Subcutaneous abdominal adipose tissue (tissue), 5 donors: ENCODE data around the gene UAP1.
"Not testable (repeated sequence)": the region's sequence is repeated elsewhere in the genome, so short reads cannot be mapped to it uniquely, and the experiment has no call there.

Experiments
- H3K27ac ChIP-seq: one replicate; pipeline ENCODE4 v1.7.0; 2013; ENCODE audit warnings: low read depth, mild to moderate bottlenecking, inconsistent platforms, low read length, moderate library complexity
- H3K27me3 ChIP-seq, 5 donors: one replicate each; pipeline ENCODE4 v1.7.0; 2013; ENCODE audit warnings: low read length in 5 of 5, inconsistent platforms in 1 of 5; ENCODE audit not compliant: control insufficient read depth in 5 of 5, insufficient read depth in 4 of 5
- H3K36me3 ChIP-seq, 5 donors: one replicate each; pipeline ENCODE4 v1.7.0; 2013; ENCODE audit warnings: low read length in 5 of 5; ENCODE audit not compliant: control insufficient read depth in 5 of 5, insufficient read depth in 5 of 5
- H3K4me1 ChIP-seq, 5 donors: one replicate each; pipeline ENCODE4 v1.7.0; 2013; ENCODE audit warnings: low read length in 5 of 5, mild to moderate bottlenecking in 3 of 5, moderate library complexity in 1 of 5; ENCODE audit not compliant: control insufficient read depth in 5 of 5, insufficient read depth in 5 of 5
- H3K4me3 ChIP-seq, 5 donors: one replicate each; pipeline ENCODE4 v1.7.0; 2013; ENCODE audit warnings: low read length in 5 of 5, low read depth in 1 of 5
- H3K9ac ChIP-seq, 5 donors: one replicate each; pipeline ENCODE4 v1.7.0; 2013; ENCODE audit warnings: low read length in 5 of 5, mild to moderate bottlenecking in 4 of 5, moderate library complexity in 3 of 5
- H3K9me3 ChIP-seq, 5 donors: one replicate each; pipeline ENCODE4 v1.7.0; 2013; ENCODE audit warnings: low read length in 5 of 5; ENCODE audit not compliant: control insufficient read depth in 5 of 5
- donor health status: healthy.
- donor health status: healthy.
- donor health status: healthy.
- donor health status: healthy.
- donor health status: healthy.

UAP1 gene

GRCh38 chr1:162561037-162561615 is 396 bp upstream of the UAP1 start:
- H3K4me1 ChIP-seq = peaks cover 4 to 42% (median 29%) of the 10 kb centered on the region in 5 donors
- H3K27ac ChIP-seq = peak overlapping the region; percentile 97

GRCh38 chr1:162562470-162562828 is 927 bp downstream of the UAP1 start:
- Histone ChIP-seq H3K27ac (peak overlapping the region; percentile 97), H3K9me3 (no peaks in the 10 kb centered on the region)

More at GRCh38 chr1:162561037-162561615, 396 bp upstream of the UAP1 start:
- Histone ChIP-seq H3K4me3 (peak overlapping the region; percentile 67 to 96 (median 90)), H3K9ac (peak overlapping the region in 4 of 5 donors; percentile 6 to 95 (median 74)), H3K9me3 (no peaks in the 10 kb centered on the region), H3K36me3 (peaks cover 0 to 3% (median 2%) of the 10 kb centered on the region in 5 donors), H3K27me3 (no peaks in the 10 kb centered on the region)

GRCh38 chr1:162564762-162565218 is 3.3 kb downstream of the UAP1 start:
- Histone ChIP-seq H3K9me3 (no peaks in the 10 kb centered on the region), H3K4me1 (peaks cover 4 to 46% (median 42%) of the 10 kb centered on the region in 5 donors), H3K27ac (peak overlapping the region; percentile 8), H3K36me3 (peaks cover 7 to 30% (median 21%) of the 10 kb centered on the region in 5 donors), H3K4me3 (peak overlapping the region; percentile 16 to 90 (median 45)), H3K9ac (peak overlapping the region in 1 of 5 donors; percentile 6), H3K27me3 (no peaks in the 10 kb centered on the region)

More at GRCh38 chr1:162562470-162562828, 927 bp downstream of the UAP1 start:
- Histone ChIP-seq H3K4me1 (peaks cover 4 to 42% (median 37%) of the 10 kb centered on the region in 5 donors), H3K36me3 (peaks cover 2 to 16% (median 12%) of the 10 kb centered on the region in 5 donors), H3K4me3 (peak overlapping the region; percentile 82 to 96 (median 90)), H3K27me3 (no peaks in the 10 kb centered on the region), H3K9ac (peak overlapping the region; percentile 75 to 98 (median 94))

- H3K27me3 ChIP-seq = no peaks in the 10 kb centered on the region
- H3K9me3 ChIP-seq = no peaks in the 10 kb centered on the region
- peaks cover 3 to 43% (median 40%) of the 10 kb centered on the region in 5 donors for H3K4me1 ChIP-seq
- H3K27ac ChIP-seq = no peak overlapping the region
- H3K9ac ChIP-seq = no peak overlapping the region
- no peak overlapping the region for H3K4me3 ChIP-seq
- H3K36me3 ChIP-seq = peaks cover 7 to 32% (median 21%) of the 10 kb centered on the region in 5 donors
These were observed 3.9 kb downstream of the UAP1 start for GRCh38 chr1:162565460-162565859.

- Histone ChIP-seq H3K27ac (no peak overlapping the region), H3K9ac (no peak overlapping the region), H3K4me1 (peaks cover 0 to 49% (median 38%) of the 10 kb centered on the region in 5 donors), H3K4me3 (peak overlapping the region in 1 of 5 donors; percentile 1), H3K36me3 (peaks cover 7 to 38% (median 21%) of the 10 kb centered on the region in 5 donors), H3K9me3 (no peaks in the 10 kb centered on the region), H3K27me3 (no peaks in the 10 kb centered on the region)
These were observed 5.3 kb downstream of the UAP1 start for GRCh38 chr1:162566870-162567269.

- Histone ChIP-seq H3K4me1 (peaks cover 0 to 61% (median 32%) of the 10 kb centered on the region in 5 donors), H3K9ac (no peak overlapping the region), H3K27ac (no peak overlapping the region), H3K9me3 (no peaks in the 10 kb centered on the region), H3K4me3 (no peak overlapping the region), H3K36me3 (peaks cover 7 to 40% (median 21%) of the 10 kb centered on the region in 5 donors), H3K27me3 (no peaks in the 10 kb centered on the region)
These were observed 7.3 kb downstream of the UAP1 start for GRCh38 chr1:162568802-162569201.

GRCh38 chr1:162570718-162571117 is 9.2 kb downstream of the UAP1 start:
- Histone ChIP-seq H3K36me3 (peaks cover 7 to 40% (median 21%) of the 10 kb centered on the region in 5 donors), H3K27me3 (no peaks in the 10 kb centered on the region), H3K4me3 (no peak overlapping the region), H3K4me1 (peaks cover 0 to 54% (median 17%) of the 10 kb centered on the region in 5 donors), H3K9ac (no peak overlapping the region), H3K9me3 (no peaks in the 10 kb centered on the region), H3K27ac (no peak overlapping the region)

- H3K9ac ChIP-seq, H3K4me3 ChIP-seq, H3K27me3 ChIP-seq, H3K27ac ChIP-seq, H3K9me3 ChIP-seq: not testable (repeated sequence)
- peaks cover 7 to 37% (median 19%) of the 10 kb centered on the region in 5 donors for H3K36me3 ChIP-seq
- H3K4me1 ChIP-seq = peaks cover 0 to 53% (median 17%) of the 10 kb centered on the region in 5 donors
These were observed 9.6 kb downstream of the UAP1 start for GRCh38 chr1:162571121-162571520.

- Histone ChIP-seq H3K9me3 (no peaks in the 10 kb centered on the region), H3K4me3 (no peak overlapping the region), H3K36me3 (peaks cover 9 to 36% (median 21%) of the 10 kb centered on the region in 5 donors), H3K9ac (peak overlapping the region in 1 of 5 donors; percentile 52), H3K27ac (peak overlapping the region; percentile 16), H3K4me1 (peaks cover 0 to 49% (median 17%) of the 10 kb centered on the region in 5 donors), H3K27me3 (no peaks in the 10 kb centered on the region)
These were observed 10.2 kb downstream of the UAP1 start for GRCh38 chr1:162571696-162572095.

GRCh38 chr1:162573136-162573535 is 11.6 kb downstream of the UAP1 start:
- H3K4me3 ChIP-seq = no peak overlapping the region
- no peaks in the 10 kb centered on the region for H3K27me3 ChIP-seq
- no peak overlapping the region for H3K9ac ChIP-seq
- no peaks in the 10 kb centered on the region for H3K9me3 ChIP-seq
- H3K36me3 ChIP-seq = peaks cover 11 to 29% (median 16%) of the 10 kb centered on the region in 5 donors
- peaks cover 0 to 49% (median 22%) of the 10 kb centered on the region in 5 donors for H3K4me1 ChIP-seq
- H3K27ac ChIP-seq = no peak overlapping the region
